NOMO-1 treated with DMSO at 0.1 percent for 48 hours (cell line): ENCODE results near the gene FSTL3.
"Not testable (repeated sequence)": the region's sequence is repeated elsewhere in the genome, so short reads cannot be mapped to it uniquely, and the experiment has no call there.

Source experiments
- DNase-seq: peaks from one replicate; lab custom pipeline; 2025; ENCODE audit not compliant: unreplicated experiment; lab: John Stamatoyannopoulos, UW

Gene FSTL3

DNA sequence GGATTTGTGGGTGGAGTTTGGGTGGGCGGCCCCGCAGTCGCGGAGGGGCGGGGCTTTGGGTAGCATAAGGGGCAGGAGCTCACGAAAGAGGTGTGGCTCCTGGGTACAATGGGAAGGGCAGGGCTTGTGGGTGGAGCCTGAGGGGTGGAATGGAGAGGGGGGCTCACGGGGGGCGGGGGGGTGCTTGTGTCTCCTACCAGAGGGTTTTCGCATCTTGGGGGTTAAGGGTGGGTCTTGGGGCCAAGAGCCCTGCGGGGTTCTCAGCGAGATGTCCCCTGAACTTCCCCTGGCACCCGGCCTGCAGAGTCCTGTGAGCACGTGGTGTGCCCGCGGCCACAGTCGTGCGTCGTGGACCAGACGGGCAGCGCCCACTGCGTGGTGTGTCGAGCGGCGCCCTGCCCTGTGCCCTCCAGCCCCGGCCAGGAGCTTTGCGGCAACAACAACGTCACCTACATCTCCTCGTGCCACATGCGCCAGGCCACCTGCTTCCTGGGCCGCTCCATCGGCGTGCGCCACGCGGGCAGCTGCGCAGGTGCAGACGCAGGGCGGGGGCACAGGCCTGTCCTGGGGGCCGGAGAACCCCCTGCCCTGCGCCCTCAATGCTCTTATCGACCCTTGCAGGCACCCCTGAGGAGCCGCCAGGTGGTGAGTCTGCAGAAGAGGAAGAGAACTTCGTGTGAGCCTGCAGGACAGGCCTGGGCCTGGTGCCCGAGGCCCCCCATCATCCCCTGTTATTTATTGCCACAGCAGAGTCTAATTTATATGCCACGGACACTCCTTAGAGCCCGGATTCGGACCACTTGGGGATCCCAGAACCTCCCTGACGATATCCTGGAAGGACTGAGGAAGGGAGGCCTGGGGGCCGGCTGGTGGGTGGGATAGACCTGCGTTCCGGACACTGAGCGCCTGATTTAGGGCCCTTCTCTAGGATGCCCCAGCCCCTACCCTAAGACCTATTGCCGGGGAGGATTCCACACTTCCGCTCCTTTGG is 5.1 kb downstream of the FSTL3 start:
- DNase-seq = no peak

DNA sequence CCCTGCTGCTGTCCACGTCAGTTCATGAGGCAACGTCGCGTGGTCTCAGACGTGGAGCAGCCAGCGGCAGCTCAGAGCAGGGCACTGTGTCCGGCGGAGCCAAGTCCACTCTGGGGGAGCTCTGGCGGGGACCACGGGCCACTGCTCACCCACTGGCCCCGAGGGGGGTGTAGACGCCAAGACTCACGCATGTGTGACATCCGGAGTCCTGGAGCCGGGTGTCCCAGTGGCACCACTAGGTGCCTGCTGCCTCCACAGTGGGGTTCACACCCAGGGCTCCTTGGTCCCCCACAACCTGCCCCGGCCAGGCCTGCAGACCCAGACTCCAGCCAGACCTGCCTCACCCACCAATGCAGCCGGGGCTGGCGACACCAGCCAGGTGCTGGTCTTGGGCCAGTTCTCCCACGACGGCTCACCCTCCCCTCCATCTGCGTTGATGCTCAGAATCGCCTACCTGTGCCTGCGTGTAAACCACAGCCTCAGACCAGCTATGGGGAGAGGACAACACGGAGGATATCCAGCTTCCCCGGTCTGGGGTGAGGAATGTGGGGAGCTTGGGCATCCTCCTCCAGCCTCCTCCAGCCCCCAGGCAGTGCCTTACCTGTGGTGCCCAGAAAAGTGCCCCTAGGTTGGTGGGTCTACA is 6.6 kb downstream of the FSTL3 start:
- DNase-seq = no peak

DNA sequence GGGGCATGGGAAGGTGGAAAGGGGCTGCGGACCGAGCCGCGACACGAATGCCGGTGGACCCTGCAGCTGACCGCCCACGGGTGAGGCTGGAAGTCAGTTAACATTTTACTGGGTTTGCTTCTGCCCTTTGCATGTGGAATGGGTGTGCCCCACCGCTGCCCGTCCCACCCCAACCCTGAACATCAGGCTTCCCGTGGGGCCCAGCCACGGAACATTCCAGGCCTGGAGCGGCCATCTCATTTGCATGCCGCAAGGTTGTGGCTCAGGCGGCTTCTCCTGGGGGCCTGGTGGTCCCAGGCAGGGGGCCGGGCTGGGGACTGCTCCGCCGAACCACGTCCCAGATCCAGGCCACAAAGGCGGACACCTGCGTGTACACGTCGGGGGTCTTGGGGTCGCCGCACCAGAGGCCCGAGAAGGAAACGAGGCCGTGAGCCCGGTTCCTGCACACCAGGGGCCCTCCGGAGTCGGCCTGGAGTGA is 9.3 kb downstream of the FSTL3 start:
- no peak for DNase-seq

GRCh38 chr19:686589-687297 is 10.6 kb downstream of the FSTL3 start:
- DNase-seq = no peak

- no peak for DNase-seq
Measured at GRCh38 chr19:687569-688166, 11.5 kb downstream of the FSTL3 start.

DNA sequence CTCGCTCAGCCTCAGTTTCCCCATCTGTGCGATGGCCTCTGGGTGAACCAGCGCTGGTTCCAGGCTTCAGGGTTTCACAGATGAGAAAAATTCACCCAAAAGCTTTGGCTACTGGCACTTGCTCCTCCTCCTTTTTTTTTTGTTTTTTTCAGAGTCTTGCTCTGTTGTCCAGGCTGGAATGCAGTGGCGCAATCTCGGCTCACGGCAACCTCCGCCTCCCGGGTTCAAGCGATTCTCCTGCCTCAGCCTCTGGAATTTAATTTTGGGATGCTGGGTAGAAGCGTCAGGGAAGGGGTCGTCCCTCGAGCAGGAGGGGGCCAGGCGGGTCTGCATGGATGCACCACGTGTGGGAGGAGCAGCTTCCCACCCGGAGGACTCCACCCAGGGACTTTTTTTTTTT is 12.0 kb downstream of the FSTL3 start:
- DNase-seq = no peak

GRCh38 chr19:688992-689391 is 12.8 kb downstream of the FSTL3 start:
- no peak for DNase-seq

- DNase-seq = no peak
Measured at GRCh38 chr19:690203-690602, 14.0 kb downstream of the FSTL3 start.

- DNase-seq = peak; percentile 22
Measured at GRCh38 chr19:694481-695351, 18.5 kb downstream of the FSTL3 start.

GRCh38 chr19:695352-695949 is 19.3 kb downstream of the FSTL3 start, which contains the start of gene PRSS57:
PRSS57 (minus strand) TSS chr19:695452; CDS start chr19:695430, 22 bp downstream.
- DNase-seq = peak; percentile 33

- not testable (repeated sequence) for DNase-seq
Measured at GRCh38 chr19:698529-698928, 22.3 kb downstream of the FSTL3 start.

DNA sequence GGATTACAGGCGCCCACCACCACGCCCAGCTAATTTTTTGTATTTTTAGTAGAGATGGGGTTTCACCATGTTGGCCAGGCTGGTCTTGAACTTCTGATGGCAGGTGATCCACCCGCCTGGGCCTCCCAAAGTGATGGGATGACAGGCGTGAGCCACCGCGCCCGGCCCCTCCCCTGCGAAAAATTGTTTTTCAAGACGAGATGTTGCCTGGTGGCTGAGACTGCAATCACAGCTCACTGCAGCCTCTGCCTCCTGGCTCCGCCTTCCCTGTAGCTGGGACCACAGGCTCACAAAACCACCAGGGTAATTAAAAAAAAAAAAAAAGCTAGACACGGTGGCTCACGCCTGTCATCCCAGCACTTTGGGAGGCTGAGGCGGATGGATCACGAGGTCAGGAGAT is 23.7 kb downstream of the FSTL3 start:
- peak; percentile 84 for DNase-seq

GRCh38 chr19:702847-703246 is 26.7 kb downstream of the FSTL3 start:
- DNase-seq = not testable (repeated sequence)

- DNase-seq = no peak
Measured at GRCh38 chr19:703329-703650, 27.1 kb downstream of the FSTL3 start.

GRCh38 chr19:703651-704446 is 27.7 kb downstream of the FSTL3 start:
- DNase-seq = peak; percentile 98

DNA sequence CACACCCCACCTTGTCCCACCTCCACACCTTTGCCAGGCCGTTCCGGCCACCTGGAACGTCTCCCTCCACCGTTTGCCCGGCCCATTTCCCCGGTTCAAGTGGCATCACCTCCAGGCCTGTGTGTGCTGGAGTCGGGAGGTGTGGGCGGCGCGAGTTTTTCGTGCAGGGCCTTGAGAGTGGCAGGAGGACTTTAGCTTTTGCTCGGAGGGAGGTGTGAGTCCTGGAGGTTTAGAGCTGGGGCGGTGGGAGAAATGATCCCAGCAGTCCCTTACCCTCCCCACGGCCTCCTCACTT is 28.2 kb downstream of the FSTL3 start:
- no peak for DNase-seq

DNA sequence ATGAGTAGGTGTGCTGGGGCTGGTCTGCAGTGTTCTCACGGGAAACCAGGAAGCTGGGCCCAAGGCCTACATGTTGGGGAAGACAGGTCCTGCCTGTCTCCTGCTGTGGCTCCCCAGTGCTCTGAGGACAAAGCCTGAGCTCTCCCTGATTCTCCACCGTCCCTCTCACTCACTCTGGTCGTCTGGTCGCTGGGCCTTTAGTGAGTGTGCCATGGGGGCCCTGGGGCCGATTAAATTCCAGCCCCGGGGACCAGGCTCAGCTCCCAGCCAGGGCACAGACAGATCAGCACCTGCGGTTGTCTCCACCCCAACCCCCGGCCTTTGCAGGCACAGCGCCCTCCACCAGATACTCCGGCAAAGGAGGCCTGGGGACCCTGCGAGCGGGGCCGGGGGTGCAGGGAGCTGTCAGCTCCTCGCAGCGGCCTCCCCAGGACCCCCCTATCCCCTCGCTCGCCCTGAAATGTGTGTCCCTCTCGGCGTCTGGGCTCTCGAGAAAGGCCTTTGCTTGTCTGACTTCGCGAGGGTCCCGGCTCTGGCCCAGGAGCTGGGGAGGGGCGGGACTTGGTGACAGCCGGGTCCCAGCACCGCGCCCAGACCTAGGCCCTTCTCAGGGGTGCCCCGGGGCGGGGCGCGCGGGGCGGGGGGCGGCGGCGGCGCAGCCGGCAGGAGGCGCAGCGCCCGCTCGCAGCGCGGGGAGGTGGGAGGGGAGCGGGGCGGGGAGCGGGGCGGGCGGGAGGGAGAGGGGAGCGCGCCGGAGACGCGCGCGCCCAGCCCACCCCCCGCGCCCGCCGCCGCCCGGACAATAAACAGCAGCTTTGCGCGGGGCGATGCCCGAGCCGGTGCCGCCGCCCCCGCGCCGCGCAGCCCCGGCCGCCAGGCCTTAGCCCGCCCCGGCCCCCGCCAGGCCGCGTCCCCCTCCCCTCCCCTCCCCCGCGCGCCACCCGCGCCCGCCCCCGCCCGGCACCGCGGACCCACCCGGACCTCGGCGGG is 32.3 kb downstream of the FSTL3 start, which contains the start of gene PALM:
Gene PALM, plus strand, starts transcription at position 782 of the 990 bp plus-strand sequence. CDS start 212 bp downstream, outside the sequence.
- DNase-seq = no peak
